HEK293 (cell line): ENCODE data around the gene AK5.
"Not testable (repeated sequence)": the region's sequence is repeated elsewhere in the genome, so short reads cannot be mapped to it uniquely, and the experiment has no call there.

Source experiments
- CTCF ChIA-PET: fragments of 350-600 bp; formaldehyde crosslinking; extraction: SDS; loops from one replicate; lab custom pipeline; 2021; ENCODE audit warnings: antibody characterized with exemption; lab: Yijun Ruan, JAX
- POLR2A ChIA-PET: fragments of 300-600 bp; formaldehyde crosslinking; extraction: SDS; loops from one replicate; lab custom pipeline; 2020; ENCODE audit warnings: antibody characterized with exemption, inconsistent platforms; lab: Yijun Ruan, JAX
- H3K27ac ChIP-seq: fragments of 200-500 bp; sonication (Bioruptor generic); 2 replicates; pipeline ENCODE4 v1.5.1; 2014; ENCODE audit warnings: low read depth, low read length, control low read depth, inconsistent platforms; ENCODE audit errors: extremely low read depth
- H3K36me3 ChIP-seq, 2 experiments: fragments of 200-500 bp in 1 of 2; sonication (Bioruptor generic) in 1 of 2; 1 replicate in 1 of 2; 2 replicates in 1 of 2; pipeline ENCODE4 v1.5.1; 2014 to 2017; ENCODE audit warnings: inconsistent platforms in 2 of 2, low read length in 2 of 2; ENCODE audit not compliant: control insufficient read depth in 2 of 2, insufficient read depth in 1 of 2
- H3K4me1 ChIP-seq: fragments of 200-500 bp; sonication (Bioruptor generic); 2 replicates; pipeline ENCODE4 v1.5.1; 2014; ENCODE audit warnings: mild to moderate bottlenecking, low read length, inconsistent platforms; ENCODE audit not compliant: control insufficient read depth, insufficient read depth
- H3K4me3 ChIP-seq: 2 replicates; pipeline ENCODE4 v1.5.1; 2011; ENCODE audit warnings: low read depth, mild to moderate bottlenecking, control low read depth, low read length, moderate library complexity
- H3K9me3 ChIP-seq: fragments of 200-500 bp; sonication (Bioruptor generic); 2 replicates; pipeline ENCODE4 v1.5.1; 2014; ENCODE audit warnings: low read depth, low read length, inconsistent platforms; ENCODE audit not compliant: control insufficient read depth, insufficient read depth
- BCL11A ChIP-seq: fragments of 450-650 bp; formaldehyde crosslinking; IDR thresholded peaks from 2 replicates; pipeline ENCODE4 v1.5.1; 2016; ENCODE audit warnings: low read depth, missing biosample characterization, missing genetic modification characterization
- GFI1B ChIP-seq: fragments of 450-650 bp; formaldehyde crosslinking; IDR thresholded peaks from 2 replicates; pipeline ENCODE4 v1.5.1; 2016; ENCODE audit warnings: missing biosample characterization, missing genetic modification characterization
- KLF16 ChIP-seq: fragments of 450-650 bp; formaldehyde crosslinking; IDR thresholded peaks from 2 replicates; pipeline ENCODE4 v1.5.1; 2017; ENCODE audit warnings: missing biosample characterization, missing genetic modification characterization
- YY2 ChIP-seq: fragments of 450-650 bp; formaldehyde crosslinking; IDR thresholded peaks from 2 replicates; pipeline ENCODE4 v1.5.1; 2016; ENCODE audit warnings: missing biosample characterization, missing genetic modification characterization
- ZNF175 ChIP-seq: fragments of 450-650 bp; formaldehyde crosslinking; IDR thresholded peaks from 2 replicates; pipeline ENCODE4 v1.5.1; 2016; ENCODE audit warnings: missing biosample characterization, missing genetic modification characterization
- ZNF239 ChIP-seq: fragments of 450-650 bp; formaldehyde crosslinking; IDR thresholded peaks from 2 replicates; pipeline ENCODE4 v1.5.1; 2016; ENCODE audit warnings: missing biosample characterization, missing genetic modification characterization
- ZNF311 ChIP-seq: fragments of 450-650 bp; formaldehyde crosslinking; IDR thresholded peaks from 2 replicates; pipeline ENCODE4 v1.5.1; 2017; ENCODE audit warnings: missing biosample characterization, missing genetic modification characterization, borderline replicate concordance
- ZNF391 ChIP-seq: fragments of 450-650 bp; formaldehyde crosslinking; IDR thresholded peaks from 2 replicates; pipeline ENCODE4 v1.5.1; 2016; ENCODE audit warnings: low read depth, missing biosample characterization, missing genetic modification characterization, borderline replicate concordance
- ZNF426 ChIP-seq: fragments of 450-650 bp; formaldehyde crosslinking; IDR thresholded peaks from 2 replicates; pipeline ENCODE4 v1.5.1; 2017; ENCODE audit warnings: missing biosample characterization, missing genetic modification characterization, mild to moderate bottlenecking, inconsistent platforms, moderate library complexity
- ZNF521 ChIP-seq: fragments of 450-650 bp; formaldehyde crosslinking; IDR thresholded peaks from 2 replicates; pipeline ENCODE4 v1.5.1; 2017; ENCODE audit warnings: missing biosample characterization, mild to moderate bottlenecking, missing genetic modification characterization
- ZNF555 ChIP-seq: fragments of 450-650 bp; formaldehyde crosslinking; conservative IDR thresholded peaks from 2 replicates; pipeline ENCODE4 v1.5.1; 2017; ENCODE audit warnings: missing biosample characterization, mild to moderate bottlenecking, missing genetic modification characterization, inconsistent platforms
- ZNF843 ChIP-seq: fragments of 450-650 bp; formaldehyde crosslinking; IDR thresholded peaks from 2 replicates; pipeline ENCODE4 v1.5.1; 2016; ENCODE audit warnings: missing biosample characterization, missing genetic modification characterization
- ZXDB ChIP-seq: fragments of 450-650 bp; formaldehyde crosslinking; IDR thresholded peaks from 2 replicates; pipeline ENCODE4 v1.5.1; 2016; ENCODE audit warnings: missing biosample characterization, missing genetic modification characterization
- TF ChIP-seq, protein P1 (sequence below): fragments of 450-650 bp; formaldehyde crosslinking; IDR thresholded peaks from 2 replicates; pipeline ENCODE4 v1.5.1; 2016; ENCODE audit warnings: missing biosample characterization, missing genetic modification characterization, borderline replicate concordance
- TF ChIP-seq, protein P2 (sequence below): fragments of 450-650 bp; formaldehyde crosslinking; IDR thresholded peaks from 2 replicates; pipeline ENCODE4; 2016; ENCODE audit warnings: missing biosample characterization, missing genetic modification characterization
- TF ChIP-seq, protein P3 (sequence below): fragments of 450-650 bp; formaldehyde crosslinking; IDR thresholded peaks from 2 replicates; pipeline ENCODE4 v1.5.1; 2016; ENCODE audit warnings: missing biosample characterization, missing genetic modification characterization
- TF ChIP-seq, protein P4 (sequence below): fragments of 450-650 bp; formaldehyde crosslinking; IDR thresholded peaks from 2 replicates; pipeline ENCODE4 v1.5.1; 2016; ENCODE audit warnings: missing biosample characterization, missing genetic modification characterization

AK5 gene

DNA sequence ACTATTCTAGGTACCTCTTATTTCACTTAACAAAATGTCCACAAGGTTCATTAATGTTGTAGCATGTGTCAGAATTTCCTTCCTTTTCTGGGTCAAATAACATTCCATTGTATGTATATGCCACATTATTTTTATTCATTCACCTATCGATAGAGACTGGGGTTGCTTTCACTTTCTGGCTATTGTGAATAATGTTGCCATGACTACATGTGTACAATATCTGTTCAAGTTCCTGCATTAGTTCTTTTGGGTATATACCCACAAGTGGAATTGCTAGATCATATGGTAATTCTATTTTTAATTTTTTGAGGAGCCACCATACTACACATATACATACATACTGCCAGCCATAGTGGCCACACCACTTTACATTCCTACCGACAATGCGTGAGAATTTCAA, 242.2 kb downstream of the AK5 start:
- Histone ChIP-seq H3K36me3 (no peaks in the 10 kb centered on the region), H3K9me3 (no peaks in the 10 kb centered on the region), H3K4me3 (no peak overlapping the region), H3K4me1 (no peaks in the 10 kb centered on the region), H3K27ac (no peak overlapping the region)
- TF ChIP-seq ZNF175 (tag by site-specific recombination) = no peak
- no peak for TF ChIP-seq YY2
- TF ChIP-seq, protein P1, sequence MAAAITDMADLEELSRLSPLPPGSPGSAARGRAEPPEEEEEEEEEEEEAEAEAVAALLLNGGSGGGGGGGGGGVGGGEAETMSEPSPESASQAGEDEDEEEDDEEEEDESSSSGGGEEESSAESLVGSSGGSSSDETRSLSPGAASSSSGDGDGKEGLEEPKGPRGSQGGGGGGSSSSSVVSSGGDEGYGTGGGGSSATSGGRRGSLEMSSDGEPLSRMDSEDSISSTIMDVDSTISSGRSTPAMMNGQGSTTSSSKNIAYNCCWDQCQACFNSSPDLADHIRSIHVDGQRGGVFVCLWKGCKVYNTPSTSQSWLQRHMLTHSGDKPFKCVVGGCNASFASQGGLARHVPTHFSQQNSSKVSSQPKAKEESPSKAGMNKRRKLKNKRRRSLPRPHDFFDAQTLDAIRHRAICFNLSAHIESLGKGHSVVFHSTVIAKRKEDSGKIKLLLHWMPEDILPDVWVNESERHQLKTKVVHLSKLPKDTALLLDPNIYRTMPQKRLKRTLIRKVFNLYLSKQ (tag by site-specific recombination) = no peak
- no peak for TF ChIP-seq ZNF426 (tag by site-specific recombination)
- TF ChIP-seq KLF16 (tag by site-specific recombination) = no peak
- no peak for TF ChIP-seq BCL11A (tag by site-specific recombination)
- TF ChIP-seq, protein P2, sequence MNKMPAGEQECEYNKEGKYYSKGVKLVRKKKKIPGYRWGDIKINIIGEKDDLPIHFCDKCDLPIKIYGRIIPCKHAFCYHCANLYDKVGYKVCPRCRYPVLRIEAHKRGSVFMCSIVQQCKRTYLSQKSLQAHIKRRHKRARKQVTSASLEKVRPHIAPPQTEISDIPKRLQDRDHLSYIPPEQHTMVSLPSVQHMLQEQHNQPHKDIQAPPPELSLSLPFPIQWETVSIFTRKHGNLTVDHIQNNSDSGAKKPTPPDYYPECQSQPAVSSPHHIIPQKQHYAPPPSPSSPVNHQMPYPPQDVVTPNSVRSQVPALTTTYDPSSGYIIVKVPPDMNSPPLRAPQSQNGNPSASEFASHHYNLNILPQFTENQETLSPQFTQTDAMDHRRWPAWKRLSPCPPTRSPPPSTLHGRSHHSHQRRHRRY (tag by site-specific recombination) = no peak
- no peak for TF ChIP-seq ZNF391 (tag by site-specific recombination)
- TF ChIP-seq ZNF843 (tag by site-specific recombination) = no peak
- TF ChIP-seq ZNF311 (tag by site-specific recombination) = no peak
- TF ChIP-seq ZXDB = no peak
- no peak for TF ChIP-seq GFI1B
- POLR2A ChIA-PET = no interaction called here
- CTCF ChIA-PET = interaction anchor here (1.2 to 1.7 kb wide), 2 partner anchors 9 to 10 kb away, joined by 8 to 9 read pairs; no protein-coding TSS in a partner anchor

DNA sequence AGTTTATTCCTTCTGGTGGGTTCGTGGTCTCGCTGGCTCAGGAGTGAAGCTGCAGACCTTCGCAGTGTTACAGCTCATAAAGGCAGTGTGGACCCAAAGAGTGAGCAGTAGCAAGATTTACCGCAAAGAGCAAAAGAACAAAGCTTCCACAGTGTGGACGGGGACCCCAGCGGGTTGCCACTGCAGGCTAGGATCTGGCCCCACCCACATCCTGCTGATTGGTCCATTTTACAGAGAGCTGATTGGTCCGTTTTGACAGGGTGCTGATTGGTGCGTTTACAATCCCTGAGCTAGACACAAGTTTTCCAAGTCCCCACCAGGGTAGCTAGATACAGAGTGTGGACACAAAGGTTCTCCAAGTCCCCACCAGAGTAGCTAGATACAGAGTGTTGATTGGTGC, 249.3 kb downstream of the AK5 start:
- H3K36me3 ChIP-seq, H3K27ac ChIP-seq, H3K4me1 ChIP-seq, H3K9me3 ChIP-seq, POLR2A ChIA-PET, CTCF ChIA-PET, H3K4me3 ChIP-seq: not testable (repeated sequence)

DNA sequence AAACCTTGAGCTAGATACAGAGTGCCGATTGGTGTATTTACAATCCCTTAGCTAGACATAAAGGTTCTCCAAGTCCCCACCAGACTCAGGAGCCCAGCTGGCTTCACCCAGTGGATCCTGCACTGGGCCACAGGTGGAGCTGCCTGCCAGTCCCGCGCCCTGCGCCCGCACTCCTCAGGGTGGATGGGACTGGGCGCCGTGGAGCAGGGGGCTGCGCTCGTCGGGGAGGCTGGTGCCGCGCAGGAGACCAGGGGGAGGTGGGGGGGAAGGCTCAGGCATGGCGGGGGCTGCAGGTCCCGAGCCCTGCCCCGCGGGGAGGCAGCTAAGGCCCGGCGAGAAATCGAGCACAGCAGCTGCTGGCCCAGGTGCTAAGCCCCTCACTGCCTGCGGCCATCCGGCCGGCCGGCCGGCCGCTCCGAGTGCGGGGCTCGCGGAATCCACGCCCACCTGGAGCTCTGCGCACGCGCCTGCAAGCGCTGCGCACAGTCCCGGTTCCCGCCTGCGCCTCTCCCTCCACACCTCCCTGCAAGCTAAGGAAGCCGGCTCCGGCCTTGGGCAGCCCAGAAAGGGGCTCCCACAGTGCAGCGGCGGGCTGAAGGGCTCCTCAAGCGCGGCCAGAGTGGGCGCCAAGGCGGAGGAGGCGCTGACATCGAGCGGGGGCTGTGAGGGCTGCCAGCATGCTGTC, 249.9 kb downstream of the AK5 start:
- POLR2A ChIA-PET = not testable (repeated sequence)

DNA sequence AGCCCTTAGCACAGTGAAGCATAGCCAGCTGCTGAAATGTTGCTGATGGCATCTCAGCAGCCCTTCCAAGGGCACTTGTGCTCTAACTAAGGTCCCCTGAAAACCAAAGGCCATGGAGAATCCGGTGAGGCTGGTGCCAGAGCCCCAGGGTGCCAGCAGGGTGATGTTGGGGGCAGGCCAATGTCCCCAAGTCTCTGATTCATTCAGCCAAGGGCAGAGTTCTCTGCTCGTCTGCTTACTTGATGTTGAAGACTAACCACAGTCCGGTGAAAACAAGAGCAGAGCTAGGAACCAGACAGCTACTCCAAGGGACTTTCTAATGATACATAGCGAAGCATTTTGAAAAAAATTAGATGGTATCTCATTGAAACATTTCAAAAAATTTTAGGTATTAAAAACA, 250.8 kb downstream of the AK5 start:
- no peak for TF ChIP-seq KLF16 (tag by site-specific recombination)
- TF ChIP-seq, protein P3, sequence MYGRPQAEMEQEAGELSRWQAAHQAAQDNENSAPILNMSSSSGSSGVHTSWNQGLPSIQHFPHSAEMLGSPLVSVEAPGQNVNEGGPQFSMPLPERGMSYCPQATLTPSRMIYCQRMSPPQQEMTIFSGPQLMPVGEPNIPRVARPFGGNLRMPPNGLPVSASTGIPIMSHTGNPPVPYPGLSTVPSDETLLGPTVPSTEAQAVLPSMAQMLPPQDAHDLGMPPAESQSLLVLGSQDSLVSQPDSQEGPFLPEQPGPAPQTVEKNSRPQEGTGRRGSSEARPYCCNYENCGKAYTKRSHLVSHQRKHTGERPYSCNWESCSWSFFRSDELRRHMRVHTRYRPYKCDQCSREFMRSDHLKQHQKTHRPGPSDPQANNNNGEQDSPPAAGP = no peak
- no peak for TF ChIP-seq ZNF239 (tag by site-specific recombination)
- no peak for TF ChIP-seq ZNF521 (tag by site-specific recombination)
- TF ChIP-seq, protein P4, sequence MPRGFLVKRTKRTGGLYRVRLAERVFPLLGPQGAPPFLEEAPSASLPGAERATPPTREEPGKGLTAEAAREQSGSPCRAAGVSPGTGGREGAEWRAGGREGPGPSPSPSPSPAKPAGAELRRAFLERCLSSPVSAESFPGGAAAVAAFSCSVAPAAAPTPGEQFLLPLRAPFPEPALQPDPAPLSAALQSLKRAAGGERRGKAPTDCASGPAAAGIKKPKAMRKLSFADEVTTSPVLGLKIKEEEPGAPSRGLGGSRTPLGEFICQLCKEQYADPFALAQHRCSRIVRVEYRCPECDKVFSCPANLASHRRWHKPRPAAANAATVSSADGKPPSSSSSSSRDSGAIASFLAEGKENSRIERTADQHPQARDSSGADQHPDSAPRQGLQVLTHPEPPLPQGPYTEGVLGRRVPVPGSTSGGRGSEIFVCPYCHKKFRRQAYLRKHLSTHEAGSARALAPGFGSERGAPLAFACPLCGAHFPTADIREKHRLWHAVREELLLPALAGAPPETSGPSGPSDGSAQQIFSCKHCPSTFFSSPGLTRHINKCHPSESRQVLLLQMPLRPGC (tag by site-specific recombination) = no peak
- no peak for TF ChIP-seq ZNF555 (tag by site-specific recombination)
- TF ChIP-seq, all 188 proteins: peak for 0
- H3K4me3 ChIP-seq = no peak overlapping the region
- ChIA-PET POLR2A (no interaction called here), CTCF (interaction anchor here (0.7 to 2.9 kb wide), 13 partner anchors 9 to 1378 kb away, joined by 3 to 17 read pairs (median 4); no protein-coding TSS in a partner anchor)
- H3K27ac ChIP-seq = no peak overlapping the region
- H3K36me3 ChIP-seq = no peaks in the 10 kb centered on the region
- H3K4me1 ChIP-seq = no peaks in the 10 kb centered on the region
- no peaks in the 10 kb centered on the region for H3K9me3 ChIP-seq

More for the DNA sequence above, 249.9 kb downstream of the AK5 start:
- H3K4me1 ChIP-seq, H3K9me3 ChIP-seq, H3K36me3 ChIP-seq, H3K27ac ChIP-seq, CTCF ChIA-PET, H3K4me3 ChIP-seq: not testable (repeated sequence)
